ENCODE results near the gene TNRC6B. TPM values are rescaled to one million over a fixed set of nuclear protein-coding genes. Genes with fewer than 3 reads are reported as not detected.

The TNRC6B gene
- total and polyA plus RNA-seq, 8 donors: 13.7 to 40.7 (median 15.7) TPM

GRCh38 chr22:40178417-40179409 is 988 bp downstream of the TNRC6B start:
- Histone ChIP-seq H3K9me3 (no peaks in the 10 kb centered on the region), H3K4me1 (peaks cover 29 to 67% of the 10 kb centered on the region in 2 donors), H3K4me3 (peak overlapping the region; percentile 40 to 54), H3K36me3 (no peaks in the 10 kb centered on the region), H3K27me3 (no peaks in the 10 kb centered on the region), H3K27ac (peak overlapping the region; percentile 86)
- ATAC-seq (peak; percentile 49), DNase-seq (peak in 2 of 4 donors; percentile 57 to 73)
- intact Hi-C loops (cut with DNase I): no loop called here
- TF ChIP-seq CTCF (IDR thresholded peaks at IDR 0.05): no peak

- no peaks in the 10 kb centered on the region for H3K36me3 ChIP-seq
- H3K4me3 ChIP-seq: peak overlapping the region; percentile 40 to 54
- no peaks in the 10 kb centered on the region for H3K9me3 ChIP-seq
- H3K27me3 ChIP-seq: no peaks in the 10 kb centered on the region
- peak overlapping the region; percentile 86 for H3K27ac ChIP-seq
- ATAC-seq (no peak), DNase-seq (no peak)
- peaks cover 32 to 75% of the 10 kb centered on the region in 2 donors for H3K4me1 ChIP-seq
- intact Hi-C loops (cut with DNase I): no loop called here
- TF ChIP-seq CTCF (IDR thresholded peaks at IDR 0.05): no peak
Observed at GRCh38 chr22:40179526-40179925, 1.8 kb downstream of the TNRC6B start.

- DNase-seq (no peak), ATAC-seq (no peak)
- no peaks in the 10 kb centered on the region for H3K9me3 ChIP-seq
- no peak for TF ChIP-seq CTCF (IDR thresholded peaks at IDR 0.05)
- no peak overlapping the region for H3K4me3 ChIP-seq
- H3K36me3 ChIP-seq: no peaks in the 10 kb centered on the region
- intact Hi-C loops (cut with DNase I): no loop called here
- H3K27me3 ChIP-seq: no peaks in the 10 kb centered on the region
- H3K4me1 ChIP-seq: peaks cover 32 to 84% of the 10 kb centered on the region in 2 donors
- peak overlapping the region in 1 of 2 donors; percentile 86 for H3K27ac ChIP-seq
Observed at GRCh38 chr22:40180403-40180802, 2.7 kb downstream of the TNRC6B start.

DNA sequence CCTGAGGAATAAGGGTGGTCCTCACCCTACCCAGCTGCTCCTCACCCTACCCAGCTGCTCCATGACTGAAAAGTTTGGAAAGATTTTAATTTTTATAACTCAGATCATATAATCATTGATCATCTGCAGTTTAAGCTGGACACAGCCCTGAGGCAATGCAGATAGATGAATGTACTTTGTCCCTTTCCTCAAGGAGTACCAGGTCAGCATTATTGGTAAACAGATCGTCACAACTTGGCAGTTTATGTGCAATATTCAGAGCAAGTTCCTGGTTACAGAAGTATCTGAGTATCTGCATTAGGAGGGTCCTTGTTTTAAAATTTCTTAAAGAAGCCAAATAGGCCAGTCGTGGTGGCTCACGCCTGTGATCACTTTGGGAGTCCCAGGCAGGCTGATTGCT is 3.6 kb downstream of the TNRC6B start:
- H3K4me1 ChIP-seq: peaks cover 32 to 88% of the 10 kb centered on the region in 2 donors
- H3K9me3 ChIP-seq: no peaks in the 10 kb centered on the region
- H3K36me3 ChIP-seq: no peaks in the 10 kb centered on the region
- DNase-seq (no peak), ATAC-seq (no peak)
- H3K27ac ChIP-seq: peak overlapping the region in 1 of 2 donors; percentile 45
- H3K27me3 ChIP-seq: no peaks in the 10 kb centered on the region
- no peak overlapping the region for H3K4me3 ChIP-seq
- intact Hi-C loops (cut with DNase I): no loop called here
- TF ChIP-seq CTCF (IDR thresholded peaks at IDR 0.05): no peak

GRCh38 chr22:40182231-40182835 is 4.6 kb downstream of the TNRC6B start:
- no peak for TF ChIP-seq CTCF (IDR thresholded peaks at IDR 0.05)
- no peaks in the 10 kb centered on the region for H3K9me3 ChIP-seq
- intact Hi-C loops (cut with DNase I): no loop called here
- H3K27me3 ChIP-seq: no peaks in the 10 kb centered on the region
- DNase-seq (no peak), ATAC-seq (no peak)
- H3K36me3 ChIP-seq: no peaks in the 10 kb centered on the region
- H3K27ac ChIP-seq: peak overlapping the region; percentile 67 to 75
- H3K4me3 ChIP-seq: no peak overlapping the region
- H3K4me1 ChIP-seq: peaks cover 26 to 78% of the 10 kb centered on the region in 2 donors
